Esophagus muscularis mucosa (tissue), 4 donors: ENCODE data around the gene PPA1. TPM values are rescaled to one million over a fixed set of nuclear protein-coding genes. Genes with fewer than 3 reads are reported as not detected.
"Not testable (repeated sequence)": the region's sequence is repeated elsewhere in the genome, so short reads cannot be mapped to it uniquely, and the experiment has no call there.

ENCODE experiments used
- DNase-seq: peaks from one replicate; pipeline ENCODE4 v3.0.0-alpha.2; 2017; ENCODE audit errors: extremely low spot score
- H3K27ac ChIP-seq, 4 donors: fragments of 200-600 bp; sonication (generic); replicated peaks in 1 of 4; 1 replicate in 3 of 4; 2 replicates in 1 of 4; pipeline ENCODE4 v1.5.1; 2016 to 2019; ENCODE audit warnings: mild to moderate bottlenecking in 1 of 4
- H3K27me3 ChIP-seq, 4 donors: fragments of 200-600 bp; sonication (generic); one replicate each; pipeline versions ENCODE4 v1.5.1 to v1.6.0; 2016 to 2019
- H3K36me3 ChIP-seq, 4 donors: fragments of 200-600 bp; sonication (generic); one replicate each; pipeline ENCODE4 v1.5.1; 2016 to 2019
- H3K4me1 ChIP-seq, 4 donors: fragments of 200-600 bp; sonication (generic); one replicate each; pipeline ENCODE4 v1.5.1; 2016 to 2019
- H3K4me3 ChIP-seq, 4 donors: fragments of 200-600 bp; sonication (generic); 1 replicate in 2 of 4; 2 replicates in 2 of 4; pipeline ENCODE4 v1.5.1; 2016 to 2019; ENCODE audit warnings: mild to moderate bottlenecking in 4 of 4, moderate library complexity in 1 of 4
- H3K9me3 ChIP-seq, 4 donors: fragments of 200-600 bp; sonication (generic); 1 replicate in 3 of 4; 2 replicates in 1 of 4; pipeline ENCODE4 v1.5.1; 2016 to 2019
- EP300 ChIP-seq: sonication (generic); formaldehyde crosslinking; IDR thresholded peaks from one replicate; pipeline ENCODE4 v1.6.1; 2017; ENCODE audit warnings: antibody characterized with exemption
- POLR2A ChIP-seq: fragments of 450-650 bp; IDR thresholded peaks from one replicate; pipeline ENCODE4 v1.6.1; 2017; ENCODE audit warnings: antibody characterized with exemption, moderate library complexity, mild to moderate bottlenecking, low read depth
- POLR2AphosphoS5 ChIP-seq, 2 donors: sonication (generic); formaldehyde crosslinking; IDR thresholded peaks; one replicate each; pipeline ENCODE4 v1.6.1; 2017; ENCODE audit warnings: antibody characterized with exemption in 2 of 2
- WGBS: methylation state at CpG from one replicate; pipeline ENCODE4 v1.1.5; 2018; 5-methylcytosine and 5-hydroxymethylcytosine counted together
- intact Hi-C: fragments of 100-400 bp; cut with DNase I; formaldehyde crosslinking; loops from one replicate; pipeline ENCODE4 v1.15.1; 2023
- total RNA-seq, 4 donors: library from RNA; depleted of rRNA; stranded (reverse); fragments of >200 nt; gene quantifications; one replicate each; pipeline versions ENCODE4 v1.1.0 to v1.2.1, GENCODE V29; 2016
- TF ChIP-seq, protein P1 (sequence below), 3 experiments: fragments of 200-600 bp in 2 of 3; fragments of 450-650 bp in 1 of 3; sonication (generic) in 2 of 3; IDR thresholded peaks; one replicate each; pipeline ENCODE4 v1.5.1; 2017 to 2019; ENCODE audit warnings: antibody characterized with exemption in 3 of 3, mild to moderate bottlenecking in 2 of 3, moderate library complexity in 1 of 3

The PPA1 gene
- total RNA-seq, 4 donors from 2014 or later, result 72.6 to 105 (median 82.2) TPM

- TF ChIP-seq POLR2A, result no peak
- TF ChIP-seq POLR2AphosphoS5 (IDR thresholded peaks at IDR 0.05), result no peak
- TF ChIP-seq, protein P1, sequence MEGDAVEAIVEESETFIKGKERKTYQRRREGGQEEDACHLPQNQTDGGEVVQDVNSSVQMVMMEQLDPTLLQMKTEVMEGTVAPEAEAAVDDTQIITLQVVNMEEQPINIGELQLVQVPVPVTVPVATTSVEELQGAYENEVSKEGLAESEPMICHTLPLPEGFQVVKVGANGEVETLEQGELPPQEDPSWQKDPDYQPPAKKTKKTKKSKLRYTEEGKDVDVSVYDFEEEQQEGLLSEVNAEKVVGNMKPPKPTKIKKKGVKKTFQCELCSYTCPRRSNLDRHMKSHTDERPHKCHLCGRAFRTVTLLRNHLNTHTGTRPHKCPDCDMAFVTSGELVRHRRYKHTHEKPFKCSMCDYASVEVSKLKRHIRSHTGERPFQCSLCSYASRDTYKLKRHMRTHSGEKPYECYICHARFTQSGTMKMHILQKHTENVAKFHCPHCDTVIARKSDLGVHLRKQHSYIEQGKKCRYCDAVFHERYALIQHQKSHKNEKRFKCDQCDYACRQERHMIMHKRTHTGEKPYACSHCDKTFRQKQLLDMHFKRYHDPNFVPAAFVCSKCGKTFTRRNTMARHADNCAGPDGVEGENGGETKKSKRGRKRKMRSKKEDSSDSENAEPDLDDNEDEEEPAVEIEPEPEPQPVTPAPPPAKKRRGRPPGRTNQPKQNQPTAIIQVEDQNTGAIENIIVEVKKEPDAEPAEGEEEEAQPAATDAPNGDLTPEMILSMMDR (IDR thresholded peaks at IDR 0.05), result no peak
- no peak for TF ChIP-seq EP300
- Histone ChIP-seq H3K4me1 (peaks cover 5 to 12% (median 10%) of the 10 kb centered on the region in 4 donors), H3K4me3 (no peak overlapping the region), H3K27ac (no peak overlapping the region), H3K36me3 (no peaks in the 10 kb centered on the region), H3K27me3 (peaks cover 5 to 70% (median 19%) of the 10 kb centered on the region in 4 donors), H3K9me3 (no peaks in the 10 kb centered on the region)
- intact Hi-C loops, result no loop called here
- DNase-seq, result no peak
- 79% methylated on average over 1 of the region's 1 CpG for WGBS
Observed at GRCh38 chr10:70258216-70258615, 25.0 kb upstream of the PPA1 start.

DNA sequence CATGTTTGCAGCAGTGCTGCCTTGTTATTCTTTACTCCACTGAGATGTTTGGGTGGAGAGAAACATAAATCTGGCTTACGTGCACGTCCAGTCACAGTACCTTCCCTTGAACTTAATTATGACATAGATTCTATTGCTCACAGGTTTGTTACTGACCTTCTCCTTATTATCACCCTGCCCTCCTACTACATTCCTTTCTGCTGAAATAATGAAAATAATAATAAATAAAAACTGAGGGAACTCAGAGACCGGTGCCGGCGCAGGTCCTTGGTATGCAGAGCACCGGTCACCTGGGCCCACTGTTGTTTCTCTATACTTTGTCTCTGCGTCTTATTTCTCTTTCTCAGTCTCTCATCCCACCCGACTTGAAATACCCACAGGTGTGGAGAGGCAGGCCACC, 24.6 kb upstream of the PPA1 start:
- 91% methylated on average over 8 of the region's 8 CpGs for WGBS

GRCh38 chr10:70256463-70256862, 23.2 kb upstream of the PPA1 start:
- H3K4me3 ChIP-seq, result no peak overlapping the region
- no peaks in the 10 kb centered on the region for H3K36me3 ChIP-seq
- 85% methylated on average over 2 of the region's 2 CpGs for WGBS
- H3K9me3 ChIP-seq, result no peaks in the 10 kb centered on the region
- peaks cover 5 to 12% (median 10%) of the 10 kb centered on the region in 4 donors for H3K4me1 ChIP-seq
- no peak overlapping the region for H3K27ac ChIP-seq
- TF ChIP-seq POLR2AphosphoS5 (IDR thresholded peaks at IDR 0.05), result no peak
- TF ChIP-seq, protein P1 (IDR thresholded peaks at IDR 0.05), result no peak
- TF ChIP-seq EP300, result no peak
- TF ChIP-seq POLR2A, result no peak
- DNase-seq, result no peak
- peaks cover 5 to 66% (median 19%) of the 10 kb centered on the region in 4 donors for H3K27me3 ChIP-seq
- intact Hi-C loops, result no loop called here

More for the DNA sequence above, 24.6 kb upstream of the PPA1 start:
- H3K4me3 ChIP-seq, H3K9me3 ChIP-seq, intact Hi-C loops, H3K27ac ChIP-seq, DNase-seq, H3K36me3 ChIP-seq: not testable (repeated sequence)
- H3K27me3 ChIP-seq, result peaks cover 5 to 70% (median 19%) of the 10 kb centered on the region in 4 donors
- H3K4me1 ChIP-seq, result peaks cover 5 to 12% (median 10%) of the 10 kb centered on the region in 4 donors

DNA sequence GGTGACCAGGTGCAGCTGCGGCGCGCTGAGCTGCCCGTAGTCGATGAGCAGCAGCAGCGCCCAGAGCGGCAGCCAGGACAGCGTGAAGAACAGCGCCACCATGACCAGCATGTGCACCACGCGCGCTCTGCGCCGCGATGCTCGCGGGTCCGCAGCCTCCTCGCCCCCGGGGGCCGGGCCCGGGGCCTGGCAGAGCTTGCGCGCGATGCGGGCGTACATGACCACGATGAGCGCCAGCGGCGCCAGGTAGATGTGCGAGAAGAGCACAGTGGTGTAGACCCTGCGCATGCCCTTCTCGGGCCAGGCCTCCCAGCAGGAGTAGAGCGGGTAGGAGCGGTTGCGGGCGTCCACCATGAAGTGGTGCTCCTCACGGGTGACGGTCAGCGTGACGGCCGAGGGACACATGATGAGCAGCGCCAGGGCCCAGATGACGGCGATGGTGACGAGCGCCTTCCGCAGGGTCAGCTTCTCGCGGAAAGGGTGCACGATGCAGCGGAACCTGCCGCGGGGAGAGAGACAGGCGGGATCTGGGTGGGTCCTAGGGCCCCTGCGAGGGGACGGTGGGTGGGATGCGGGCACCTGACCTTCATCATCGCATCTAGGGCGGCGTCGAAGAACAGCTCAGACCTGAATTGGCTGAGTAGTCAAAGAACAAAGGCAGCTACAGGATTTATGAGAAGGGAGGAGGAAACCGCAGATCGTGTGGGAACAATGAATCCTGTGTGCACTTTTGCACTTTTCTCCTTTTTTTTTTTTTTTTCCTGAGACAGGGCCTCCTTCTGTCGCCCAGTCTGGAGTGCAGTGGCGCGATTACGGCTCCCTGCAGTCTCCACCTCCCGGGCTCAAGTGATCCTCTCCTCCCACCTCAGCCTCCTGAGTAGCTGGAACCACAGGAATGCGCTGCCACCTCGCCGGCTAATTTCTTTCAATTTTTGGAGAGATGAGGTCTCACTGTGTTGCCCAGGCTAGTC, 22.4 kb upstream of the PPA1 start:
- TF ChIP-seq, protein P1 (IDR thresholded peaks at IDR 0.05), result no peak
- TF ChIP-seq EP300 (no peak), POLR2A (no peak), POLR2AphosphoS5 (IDR thresholded peaks at IDR 0.05) (no peak)
- Histone ChIP-seq H3K4me3 (peak overlapping the region; percentile 15 to 30 (median 28)), H3K4me1 (peaks cover 5 to 12% (median 10%) of the 10 kb centered on the region in 4 donors), H3K27ac (no peak overlapping the region), H3K9me3 (no peaks in the 10 kb centered on the region), H3K27me3 (peaks cover 5 to 58% (median 19%) of the 10 kb centered on the region in 4 donors), H3K36me3 (no peaks in the 10 kb centered on the region)
- WGBS, result 39% methylated on average over 48 of the region's 73 CpGs
- intact Hi-C loops, result no loop called here
- no peak for DNase-seq

DNA sequence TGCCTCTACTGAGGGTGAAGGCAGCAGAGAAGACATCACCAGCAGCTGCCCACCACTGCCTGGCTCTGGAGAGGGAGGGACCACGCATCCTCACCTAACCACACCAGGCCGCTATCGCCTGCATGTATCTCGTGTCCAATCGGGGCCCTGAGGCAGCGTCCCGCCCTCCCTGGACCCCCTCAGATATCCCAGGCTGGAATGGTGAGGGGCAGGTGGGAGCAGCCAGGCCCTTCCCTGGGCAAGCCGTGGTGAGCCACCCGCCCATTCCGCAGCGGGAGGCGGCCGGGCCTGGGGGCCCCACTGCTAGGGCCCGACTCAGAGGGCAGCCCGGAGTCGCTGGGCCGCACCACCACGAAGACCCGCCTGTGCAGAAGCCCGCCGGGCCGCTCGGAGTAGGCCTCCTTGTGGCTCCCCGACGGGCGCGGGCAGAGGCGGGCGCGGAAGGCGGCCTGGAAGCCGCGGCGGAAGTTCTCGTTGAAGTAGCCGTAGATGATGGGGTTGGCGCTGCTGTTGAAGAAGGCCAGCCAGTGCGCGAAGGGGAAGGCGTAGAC, 21.6 kb upstream of the PPA1 start:
- 50% methylated on average over 8 of the region's 40 CpGs for WGBS
- TF ChIP-seq EP300 (no peak), POLR2AphosphoS5 (IDR thresholded peaks at IDR 0.05) (no peak), POLR2A (no peak)
- TF ChIP-seq, protein P1 (IDR thresholded peaks at IDR 0.05), result no peak
- H3K27ac ChIP-seq, result no peak overlapping the region
- DNase-seq, result no peak
- intact Hi-C loops, result no loop called here
- H3K9me3 ChIP-seq, result no peaks in the 10 kb centered on the region
- no peaks in the 10 kb centered on the region for H3K36me3 ChIP-seq
- peak overlapping the region; percentile 15 to 30 (median 28) for H3K4me3 ChIP-seq
- H3K27me3 ChIP-seq, result peaks cover 5 to 50% (median 19%) of the 10 kb centered on the region in 4 donors
- H3K4me1 ChIP-seq, result peaks cover 5 to 12% (median 10%) of the 10 kb centered on the region in 4 donors
